GM19023 (cell line): ENCODE results near the gene CD300A.
"Not testable (repeated sequence)": the region's sequence is repeated elsewhere in the genome, so short reads cannot be mapped to it uniquely, and the experiment has no call there.

Experiments
- ATAC-seq: cut with Tn5 transposase; IDR thresholded peaks from one replicate; pipeline ENCODE4 v1.9.1; 2021; ENCODE audit warnings: mild to moderate bottlenecking, moderate library complexity; ENCODE audit not compliant: unreplicated experiment

CD300A gene

GRCh38 chr17:74478420-74479100 is 12.1 kb downstream of the CD300A start:
- no peak for ATAC-seq

GRCh38 chr17:74480290-74480689 is 13.9 kb downstream of the CD300A start:
- no peak for ATAC-seq

GRCh38 chr17:74481621-74482020 is 15.2 kb downstream of the CD300A start:
- no peak for ATAC-seq

DNA sequence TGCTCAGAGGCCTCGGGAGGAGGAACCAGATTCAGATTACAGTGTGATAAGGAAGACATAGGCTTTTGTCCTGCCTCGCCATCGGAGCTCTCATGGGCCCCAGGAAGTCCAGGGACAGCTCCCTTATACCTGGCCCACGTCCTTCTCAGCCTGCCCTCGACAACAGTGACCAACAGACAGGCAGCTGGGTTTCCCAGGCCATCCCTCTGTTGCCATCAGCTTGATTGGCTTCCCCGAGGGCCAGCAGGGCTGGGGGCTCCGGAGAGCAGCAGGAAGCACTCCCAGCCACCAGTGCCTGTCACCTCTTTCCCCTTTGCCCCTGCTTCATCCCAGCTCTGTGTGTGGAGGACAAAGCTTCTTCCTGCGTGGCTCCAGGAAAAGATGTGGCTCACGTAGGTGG is 17.6 kb downstream of the CD300A start:
- ATAC-seq, result no peak

DNA sequence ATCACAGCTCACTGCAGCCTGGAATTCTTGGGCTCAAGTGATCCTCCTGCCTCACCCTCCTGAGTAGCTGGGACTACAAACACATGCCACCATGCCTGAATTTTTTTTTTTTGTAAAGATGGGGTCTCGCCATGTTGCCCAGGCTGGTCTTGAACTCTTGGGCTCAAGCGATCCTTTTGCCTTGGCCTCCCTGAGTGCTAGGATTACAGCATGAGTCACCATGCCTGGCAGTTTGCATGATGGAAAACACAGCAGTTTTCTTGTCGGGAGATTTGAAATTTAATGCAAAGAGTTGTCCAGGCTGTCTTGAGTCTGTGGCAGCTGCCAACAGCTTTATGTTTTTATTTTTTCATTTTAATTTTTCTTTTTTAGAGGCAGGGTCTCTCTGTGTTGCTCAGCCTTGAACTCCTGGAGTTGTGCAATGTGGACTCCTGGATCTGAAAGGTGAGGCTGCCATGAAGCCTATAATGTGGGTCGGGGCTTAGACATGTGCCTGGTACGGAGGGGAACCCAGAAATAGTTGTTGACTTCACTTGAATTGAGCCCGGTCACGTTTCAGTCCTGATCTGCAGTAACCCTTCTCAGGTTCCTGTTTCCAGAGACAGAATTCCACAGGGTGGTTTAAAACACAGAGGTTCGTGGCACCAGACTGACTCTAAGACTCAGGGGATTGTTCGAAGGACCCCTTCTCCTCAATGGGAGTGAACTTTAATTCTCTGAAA is 18.7 kb downstream of the CD300A start:
- ATAC-seq, result no peak

- no peak for ATAC-seq
Observed at GRCh38 chr17:74485841-74486240, 19.4 kb downstream of the CD300A start.

DNA sequence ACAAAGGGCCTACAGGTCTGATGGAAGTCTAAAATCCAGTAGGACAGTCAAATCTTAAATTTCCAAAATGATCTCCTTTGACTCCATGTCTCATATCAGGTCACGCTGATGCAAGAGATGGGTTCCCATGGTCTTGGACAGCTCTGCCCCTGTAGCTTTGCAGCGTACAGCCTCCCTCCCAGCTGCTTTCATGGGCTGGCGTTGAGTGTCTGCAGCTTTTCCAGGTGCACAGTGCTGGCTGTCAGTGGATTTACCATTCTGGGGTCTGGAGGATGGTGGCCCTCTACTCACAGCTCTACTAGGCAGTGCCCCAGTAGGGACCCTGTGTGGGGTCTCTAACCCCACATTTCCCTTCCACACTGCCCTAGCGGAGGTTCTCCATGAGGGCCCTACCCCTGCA is 21.8 kb downstream of the CD300A start:
- not testable (repeated sequence) for ATAC-seq

GRCh38 chr17:74490716-74491115 is 24.3 kb downstream of the CD300A start:
- ATAC-seq, result no peak

DNA sequence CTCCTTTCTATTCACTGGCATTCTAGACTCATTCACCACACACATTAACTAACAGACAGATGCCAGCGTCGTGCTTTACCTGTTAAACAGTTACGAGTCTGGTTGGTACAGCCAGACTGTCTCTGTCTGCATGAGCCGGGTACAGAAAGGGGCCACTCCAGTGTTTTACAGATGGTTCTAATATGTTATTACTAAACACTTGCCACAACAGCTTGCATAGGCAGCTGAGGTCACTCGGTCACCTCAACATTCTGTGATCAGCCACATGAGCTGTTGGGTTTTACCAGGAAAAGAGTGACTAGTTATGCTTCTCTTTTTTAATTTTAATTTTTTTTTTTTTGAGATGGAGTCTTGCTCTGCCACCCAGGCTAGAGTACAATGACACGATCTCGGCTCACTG is 25.2 kb downstream of the CD300A start:
- no peak for ATAC-seq

DNA sequence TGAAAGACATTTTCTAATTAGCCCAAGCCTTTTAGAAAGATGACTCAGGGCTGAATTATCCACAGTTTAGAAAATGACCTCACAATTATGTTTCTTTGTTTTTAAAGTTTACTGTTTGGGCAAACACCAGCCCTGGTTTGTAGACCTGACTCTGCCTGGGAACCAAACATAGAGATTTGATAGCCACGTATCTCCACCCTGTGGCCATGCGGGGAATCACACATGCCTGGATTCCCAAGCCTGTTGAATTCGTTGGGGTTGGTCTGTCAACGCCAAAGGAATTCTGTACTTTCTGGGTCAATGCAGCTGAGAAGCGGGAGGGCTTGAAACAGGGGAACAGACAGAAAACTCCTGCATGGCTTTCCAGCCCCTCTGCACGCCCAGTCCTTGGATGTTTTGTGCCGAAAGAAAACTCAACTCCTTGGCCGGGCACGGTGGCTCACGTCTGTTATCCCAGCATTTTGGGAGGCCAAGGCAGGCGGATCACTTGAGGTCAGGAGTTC is 26.9 kb downstream of the CD300A start:
- no peak for ATAC-seq

DNA sequence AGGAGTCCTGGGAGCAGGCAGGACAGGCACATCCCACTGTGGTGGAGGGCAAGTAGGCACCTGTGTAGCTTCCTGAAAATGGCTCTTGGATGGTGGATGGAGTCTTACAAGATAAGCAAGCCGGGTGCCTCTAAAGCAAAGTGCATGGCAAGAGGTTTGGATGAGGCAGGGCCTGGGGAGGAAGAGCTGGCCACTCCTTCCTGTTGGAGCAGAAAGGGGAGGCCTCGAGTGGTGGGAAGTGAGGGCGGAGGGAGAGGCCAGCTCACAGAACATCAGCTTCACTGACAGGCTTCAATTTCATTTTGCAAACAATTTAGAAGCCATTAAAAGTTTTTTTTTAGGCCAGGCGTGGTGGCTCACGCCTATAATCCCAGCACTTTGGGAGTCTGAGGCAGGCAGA is 31.0 kb downstream of the CD300A start:
- no peak for ATAC-seq

- ATAC-seq, result no peak
Observed at GRCh38 chr17:74499992-74500391, 33.6 kb downstream of the CD300A start.

GRCh38 chr17:74502861-74503260 is 36.4 kb downstream of the CD300A start:
- ATAC-seq, result no peak

DNA sequence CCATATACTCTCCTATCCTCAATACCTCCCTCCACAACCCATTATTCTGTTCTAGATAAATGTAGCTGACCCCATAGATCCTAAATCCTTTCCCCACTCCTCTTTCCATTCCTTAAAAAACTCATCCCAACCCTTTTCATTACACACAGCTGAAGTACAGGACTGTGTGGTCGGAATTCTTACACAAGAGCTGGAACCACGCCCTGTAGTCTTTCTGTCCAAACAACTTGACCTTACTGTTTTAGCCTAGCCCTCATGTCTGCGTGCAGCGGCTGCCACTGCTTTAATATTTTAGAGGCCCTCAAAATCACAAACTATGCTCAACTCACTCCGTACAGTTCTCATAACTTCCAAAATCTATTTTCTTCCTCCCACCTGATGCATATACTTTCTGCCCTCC is 37.5 kb downstream of the CD300A start:
- not testable (repeated sequence) for ATAC-seq

GRCh38 chr17:74508156-74508555 is 41.7 kb downstream of the CD300A start:
- ATAC-seq, result no peak

- no peak for ATAC-seq
Observed at GRCh38 chr17:74512036-74512435, 45.6 kb downstream of the CD300A start.

GRCh38 chr17:74512624-74513091 is 46.2 kb downstream of the CD300A start:
- ATAC-seq, result peak; percentile 58

DNA sequence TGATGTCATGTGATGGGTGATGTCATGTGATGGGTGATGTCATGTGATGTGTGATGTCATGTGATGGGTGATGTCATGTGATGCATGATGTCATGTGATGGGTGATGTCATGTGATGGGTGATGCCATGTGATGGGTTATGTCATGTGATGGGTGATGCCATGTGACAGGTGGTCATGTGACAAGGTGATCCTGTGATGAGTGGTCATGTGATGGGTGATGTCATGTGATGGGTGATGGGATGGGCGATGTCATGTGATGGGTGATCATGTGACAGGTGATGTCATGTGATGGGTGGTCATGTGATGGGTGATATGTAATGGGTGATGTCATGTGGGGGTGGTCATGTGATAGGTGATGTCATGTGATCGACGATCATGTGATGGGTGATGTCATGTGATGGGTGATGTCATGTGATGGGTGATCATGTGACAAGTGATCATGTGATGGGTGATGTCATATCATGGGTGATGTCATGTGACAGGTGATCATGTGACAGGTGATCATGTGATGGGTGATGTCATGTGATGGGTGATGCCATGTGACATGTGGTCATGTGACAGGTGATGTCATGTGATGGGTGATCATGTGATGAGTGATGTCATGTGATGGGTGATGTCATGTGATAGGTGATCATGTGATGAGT is 47.7 kb downstream of the CD300A start:
- ATAC-seq, result no peak

GRCh38 chr17:74514632-74515334 is 48.3 kb downstream of the CD300A start:
- no peak for ATAC-seq

- no peak for ATAC-seq
Observed at GRCh38 chr17:74515941-74516340, 49.5 kb downstream of the CD300A start.
